HG03280 (cell line): ENCODE results near the gene MPPED2.

Experiments
- ATAC-seq: cut with Tn5 transposase; IDR thresholded peaks from one replicate; pipeline ENCODE4 v1.9.1; 2021; ENCODE audit warnings: mild to moderate bottlenecking, moderate library complexity; ENCODE audit not compliant: unreplicated experiment

The MPPED2 gene

DNA sequence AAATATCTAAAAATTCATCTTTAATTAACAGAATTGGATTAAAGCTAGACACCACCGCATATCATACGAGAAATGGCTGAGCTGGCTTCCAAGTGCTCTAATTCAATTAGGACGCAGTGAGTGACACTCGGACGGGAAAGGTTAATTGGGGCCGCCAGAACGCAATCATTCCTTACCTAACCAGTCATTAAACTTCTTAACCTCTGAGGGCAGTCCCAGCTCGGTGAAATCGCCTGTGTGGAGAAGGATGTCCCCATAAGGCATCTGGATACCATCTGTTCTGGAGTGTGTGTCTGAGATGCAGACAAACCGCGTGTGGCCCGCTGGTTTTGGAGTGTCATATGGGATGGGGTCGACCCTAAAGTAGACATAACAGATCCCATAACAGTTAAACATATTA lies 50.3 kb downstream of the MPPED2 start:
- ATAC-seq = no peak

- no peak for ATAC-seq
Measured at GRCh38 chr11:30533445-30533947, 52.7 kb downstream of the MPPED2 start.

DNA sequence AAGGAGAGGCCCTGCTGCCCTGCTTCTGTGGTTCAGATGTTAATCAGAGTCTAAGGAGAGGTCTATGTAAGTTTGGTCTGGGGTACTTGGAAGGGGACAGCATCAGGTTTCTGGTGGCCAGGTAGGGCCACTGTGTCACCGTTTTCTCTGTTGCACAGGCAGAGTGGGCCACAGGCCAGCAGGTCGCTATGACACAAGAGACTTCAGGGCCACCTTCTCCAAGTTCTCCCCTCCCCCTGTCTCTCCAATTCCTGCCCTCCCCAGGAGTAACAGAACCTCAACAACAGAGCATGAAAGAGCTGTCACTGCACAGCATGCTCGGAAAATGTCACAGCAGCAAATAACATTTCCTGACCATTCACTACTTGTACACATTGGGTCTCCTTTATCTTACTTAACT lies 58.6 kb downstream of the MPPED2 start:
- no peak for ATAC-seq

- ATAC-seq = no peak
Measured at GRCh38 chr11:30526558-30526957, 59.6 kb downstream of the MPPED2 start.

GRCh38 chr11:30522536-30523243 lies 63.5 kb downstream of the MPPED2 start:
- ATAC-seq = no peak

GRCh38 chr11:30521297-30522071 lies 64.7 kb downstream of the MPPED2 start:
- no peak for ATAC-seq

DNA sequence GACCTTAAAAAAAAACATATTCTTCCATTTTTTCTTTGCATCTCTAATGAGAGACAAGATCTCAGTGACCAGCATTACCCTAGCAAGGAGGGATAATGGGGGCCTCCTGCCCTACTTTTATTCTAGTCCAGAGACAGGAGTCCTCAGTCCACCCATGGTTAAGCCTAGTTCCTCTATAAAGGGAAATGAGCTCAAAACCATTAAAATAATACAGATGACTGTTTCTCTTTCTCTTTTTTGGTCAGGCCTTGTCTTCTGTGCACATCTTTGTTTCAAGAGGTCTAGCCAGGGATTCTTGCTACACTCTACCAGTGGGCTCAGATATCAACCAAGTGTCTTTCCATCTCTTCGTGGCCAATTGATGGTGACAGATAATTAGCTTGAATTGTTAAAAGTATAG lies 73.1 kb downstream of the MPPED2 start:
- no peak for ATAC-seq

GRCh38 chr11:30511408-30511807 lies 74.7 kb downstream of the MPPED2 start:
- no peak for ATAC-seq

DNA sequence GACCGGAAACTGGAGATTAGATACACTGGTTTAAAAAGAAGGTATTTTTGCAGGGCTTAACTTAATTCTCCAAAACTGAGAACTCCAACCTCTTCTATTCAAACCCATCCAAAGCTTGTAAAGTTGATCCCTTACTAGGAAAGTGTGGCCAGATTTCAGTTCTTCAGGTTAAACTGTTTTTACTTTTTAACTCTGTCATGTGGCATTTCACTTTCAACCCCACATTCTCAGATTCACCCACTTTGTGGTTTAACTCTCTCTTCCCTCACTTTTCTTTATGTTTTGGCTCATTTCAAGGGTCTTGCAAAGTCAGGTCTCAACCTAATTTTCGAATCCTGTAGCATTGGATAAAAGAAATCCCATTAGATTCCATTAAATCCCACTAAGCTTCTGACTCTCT lies 75.4 kb downstream of the MPPED2 start:
- ATAC-seq = no peak

GRCh38 chr11:30509364-30509763 lies 76.8 kb downstream of the MPPED2 start:
- ATAC-seq = no peak

DNA sequence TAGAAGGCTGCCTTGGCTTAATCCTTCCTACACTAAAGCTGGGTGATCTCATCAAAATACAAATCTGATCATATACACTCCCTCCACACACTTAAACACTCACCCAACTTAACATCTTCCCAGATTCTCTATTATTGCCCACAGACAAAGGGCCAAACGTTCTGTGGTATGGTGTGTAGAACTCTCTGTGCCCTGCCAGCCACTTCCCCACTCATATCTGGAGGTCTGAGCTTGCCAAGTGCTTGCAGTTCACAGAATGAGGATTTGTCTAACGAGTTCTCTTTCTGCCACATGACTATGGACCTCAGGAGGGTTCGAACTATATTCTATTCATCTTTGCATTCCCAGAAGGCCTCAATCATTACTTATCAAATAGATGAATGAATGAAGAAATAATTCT lies 77.6 kb downstream of the MPPED2 start:
- ATAC-seq = no peak

GRCh38 chr11:30505603-30506002 lies 80.5 kb downstream of the MPPED2 start:
- no peak for ATAC-seq

DNA sequence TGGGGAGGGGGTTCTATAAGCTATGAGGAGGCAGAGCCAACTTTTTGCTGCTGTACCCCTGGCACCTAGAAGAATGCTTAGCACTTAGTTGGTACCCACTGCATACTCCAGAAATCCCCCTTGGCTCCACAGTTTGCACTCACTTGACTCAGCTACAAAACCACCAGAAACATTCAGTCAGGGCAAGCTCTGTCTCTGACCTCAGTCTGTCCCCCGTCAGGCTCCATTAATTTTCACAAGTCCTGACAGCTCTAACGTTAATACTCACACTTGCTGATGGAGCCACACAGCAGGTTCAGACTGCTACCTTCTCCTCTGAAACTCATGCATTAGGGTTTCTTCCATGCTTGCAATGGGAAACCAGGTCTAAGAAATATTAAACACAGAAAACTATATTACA lies 81.7 kb downstream of the MPPED2 start:
- no peak for ATAC-seq

DNA sequence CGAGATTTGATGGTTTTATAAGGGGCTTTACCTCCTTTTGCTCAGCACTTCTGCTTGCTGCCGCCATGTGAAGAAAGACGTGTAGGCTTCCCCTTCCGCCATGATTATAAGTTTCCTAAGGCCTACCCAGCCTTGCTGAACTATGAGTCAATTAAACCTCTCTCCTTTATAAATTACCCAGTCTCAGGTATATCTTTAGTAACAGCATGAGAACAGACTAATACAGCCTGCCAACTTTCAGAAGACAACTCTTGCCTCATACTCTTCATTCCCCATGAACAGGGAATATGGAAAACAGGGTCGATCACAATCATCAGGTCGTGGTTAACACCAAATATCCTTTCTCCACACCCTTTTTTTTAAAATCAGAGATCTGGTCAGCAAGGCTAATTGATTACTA lies 83.0 kb downstream of the MPPED2 start:
- no peak for ATAC-seq

GRCh38 chr11:30502305-30502704 lies 83.8 kb downstream of the MPPED2 start:
- no peak for ATAC-seq

DNA sequence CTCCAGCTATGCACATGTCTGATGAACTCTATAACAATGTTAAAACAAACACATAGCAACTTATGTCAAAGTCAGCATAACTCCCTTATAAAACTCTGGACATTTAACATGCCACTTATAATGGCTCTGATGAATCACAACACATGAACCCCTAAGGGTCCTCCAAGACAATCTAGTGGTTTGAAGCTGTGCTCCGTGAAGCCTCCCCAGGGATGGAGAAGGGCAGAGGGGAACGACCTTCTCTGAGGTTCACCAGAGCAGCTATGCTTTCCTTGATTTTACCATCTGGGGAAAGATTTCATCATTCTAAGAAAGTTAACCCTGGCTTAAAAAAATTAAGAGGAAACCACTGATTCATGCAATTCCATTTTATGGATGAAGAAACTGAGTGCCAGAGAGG lies 84.4 kb downstream of the MPPED2 start:
- ATAC-seq = no peak

DNA sequence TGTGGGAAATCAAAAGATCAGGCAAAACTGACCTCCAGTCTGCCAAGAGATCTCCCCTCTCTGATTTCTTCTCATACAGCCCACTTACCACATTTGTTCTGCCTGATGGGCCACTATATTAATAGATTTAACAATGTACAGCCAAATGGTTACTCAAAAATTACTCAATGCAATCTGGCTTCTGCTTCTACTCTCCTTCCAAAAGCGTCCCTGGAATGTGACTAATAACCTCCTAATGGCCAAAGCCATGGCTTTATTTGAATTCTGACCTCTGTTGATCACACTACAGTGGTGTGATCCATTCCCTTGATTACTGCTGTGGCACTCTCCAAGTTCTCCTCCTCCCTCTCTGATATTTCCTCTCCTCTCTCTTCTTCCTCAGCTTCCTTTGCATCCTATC lies 86.2 kb downstream of the MPPED2 start:
- ATAC-seq = no peak

DNA sequence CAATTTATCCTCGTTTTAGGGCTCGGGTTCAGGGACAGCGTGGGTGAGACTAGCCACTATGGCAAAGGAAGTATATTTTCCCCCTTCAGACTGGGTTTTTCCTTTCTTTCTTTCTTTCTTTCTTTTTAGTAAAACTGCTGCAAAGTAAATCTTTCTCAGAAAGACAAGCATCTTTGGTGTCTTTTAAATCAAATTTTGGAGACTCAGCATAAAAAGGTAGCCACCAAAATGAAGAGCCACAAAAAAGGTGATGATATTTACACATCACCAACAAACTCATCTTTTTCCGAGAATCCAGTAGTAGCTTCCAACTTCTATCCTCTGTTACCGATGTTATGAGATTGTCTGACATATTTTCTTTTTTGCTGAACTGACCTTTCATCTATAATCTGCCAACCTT lies 88.6 kb downstream of the MPPED2 start:
- no peak for ATAC-seq

- ATAC-seq = no peak
Measured at GRCh38 chr11:30496935-30497334, 89.2 kb downstream of the MPPED2 start.

DNA sequence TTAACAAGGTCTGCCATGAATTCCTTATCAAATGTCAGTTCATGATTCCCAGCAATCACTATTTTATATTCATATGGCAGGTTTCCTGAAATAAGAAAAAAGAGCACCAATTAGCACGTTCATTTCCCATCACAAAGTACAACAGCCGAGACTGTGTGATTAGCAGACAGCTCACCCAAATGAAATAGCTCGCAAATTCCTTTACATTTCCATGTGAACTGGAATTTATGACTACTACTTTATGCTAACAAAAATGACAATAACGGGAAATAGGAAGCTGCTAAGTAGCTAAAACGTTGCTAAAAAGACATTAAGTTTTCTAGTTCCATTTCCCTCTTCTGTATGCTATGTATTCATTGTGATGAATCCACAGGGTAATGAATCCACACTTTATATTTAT lies 90.7 kb downstream of the MPPED2 start:
- no peak for ATAC-seq

DNA sequence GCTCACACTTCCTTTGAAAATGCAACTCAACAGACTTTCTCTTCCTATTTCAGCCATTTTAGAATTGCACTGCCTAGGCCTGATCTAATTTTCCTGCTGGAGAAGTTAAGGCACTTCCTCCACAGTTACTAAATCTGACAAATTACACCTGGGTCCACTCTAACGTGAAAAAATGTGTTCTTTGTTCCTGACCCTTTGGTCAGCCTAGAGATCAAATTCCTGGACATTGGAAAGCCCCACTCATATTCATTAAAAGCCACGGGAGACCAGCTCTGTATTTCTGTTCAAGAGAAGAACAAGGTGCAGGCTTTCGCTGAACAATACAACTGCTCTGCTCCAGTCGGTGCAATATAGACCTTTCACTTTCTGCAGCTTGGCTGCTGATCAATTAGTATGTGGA lies 96.6 kb downstream of the MPPED2 start:
- ATAC-seq = no peak

DNA sequence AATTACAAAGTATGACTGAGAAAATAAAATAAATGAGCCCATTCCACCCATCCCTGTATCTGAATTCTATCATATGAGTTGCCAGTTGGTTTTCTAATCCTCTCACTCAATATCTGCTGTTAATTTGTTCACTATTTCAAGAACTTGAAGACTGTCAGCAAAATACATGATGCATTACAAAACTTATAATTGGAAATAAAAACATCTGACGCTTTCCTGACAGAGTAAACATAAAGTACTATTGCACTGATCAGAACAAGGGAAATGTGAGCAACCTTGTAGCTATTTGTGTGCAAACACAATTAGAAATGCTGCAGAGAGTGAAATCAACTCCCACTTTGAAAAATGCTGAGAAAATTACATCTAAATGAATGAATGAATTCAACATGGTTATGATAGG lies 97.1 kb downstream of the MPPED2 start:
- ATAC-seq = no peak
